Brain microvascular endothelial cell (primary cell): Measurements from ENCODE around the gene IL17RE.

ENCODE experiments used
- DNase-seq: peaks from one replicate; pipeline ENCODE4 v3.0.0-alpha.2; 2020
- H3K27ac ChIP-seq: fragments of 250-450 bp; sonication (Bioruptor Pico); 2 replicates; pipeline ENCODE4 v1.5.1; 2020; ENCODE audit warnings: mild to moderate bottlenecking, moderate library complexity
- H3K27me3 ChIP-seq: fragments of 250-450 bp; sonication (Bioruptor Pico); replicated peaks from 2 replicates; pipeline ENCODE4 v1.5.1; 2020; ENCODE audit warnings: mild to moderate bottlenecking
- H3K36me3 ChIP-seq: fragments of 250-450 bp; sonication (Bioruptor Pico); replicated peaks from 2 replicates; pipeline ENCODE4 v1.5.1; 2020; ENCODE audit warnings: mild to moderate bottlenecking
- H3K4me3 ChIP-seq: 2 replicates; pipeline ENCODE4 v1.5.1; 2011; ENCODE audit warnings: low read depth, mild to moderate bottlenecking, control low read depth, low read length, moderate library complexity
- in situ Hi-C: cut with HindIII; loops from 2 replicates; pipeline ENCODE4 v1.10.0; 2017; ENCODE audit warnings: low sequenced_read_pairs, low pct_ligation_motif_present
- TF ChIP-seq, protein P1 (sequence below): IDR thresholded peaks from 2 replicates; pipeline ENCODE4 v1.5.1; 2011; ENCODE audit warnings: low read depth, mild to moderate bottlenecking, moderate library complexity, low read length, control low read depth, inconsistent platforms; ENCODE audit errors: missing control alignments

Gene IL17RE

DNA sequence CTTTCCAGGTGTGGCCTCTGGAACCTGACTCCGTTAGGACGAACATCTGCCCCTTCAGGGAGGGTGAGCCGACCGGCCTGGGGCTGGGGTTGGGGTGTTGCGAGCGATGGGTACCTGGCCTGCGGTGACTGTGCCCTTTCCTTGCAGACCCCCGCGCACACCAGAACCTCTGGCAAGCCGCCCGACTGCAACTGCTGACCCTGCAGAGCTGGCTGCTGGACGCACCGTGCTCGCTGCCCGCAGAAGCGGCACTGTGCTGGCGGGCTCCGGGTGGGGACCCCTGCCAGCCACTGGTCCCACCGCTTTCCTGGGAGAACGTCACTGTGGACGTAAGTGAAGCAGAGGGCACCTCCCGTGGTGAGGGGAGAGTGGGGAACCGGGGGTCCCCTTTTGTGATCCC is 25.5 kb downstream of the IL17RE start:
- Histone ChIP-seq H3K27ac (no peak overlapping the region), H3K36me3 (peaks cover 4% of the 10 kb centered on the region), H3K4me3 (no peak overlapping the region), H3K27me3 (no peaks in the 10 kb centered on the region)
- TF ChIP-seq, protein P1, sequence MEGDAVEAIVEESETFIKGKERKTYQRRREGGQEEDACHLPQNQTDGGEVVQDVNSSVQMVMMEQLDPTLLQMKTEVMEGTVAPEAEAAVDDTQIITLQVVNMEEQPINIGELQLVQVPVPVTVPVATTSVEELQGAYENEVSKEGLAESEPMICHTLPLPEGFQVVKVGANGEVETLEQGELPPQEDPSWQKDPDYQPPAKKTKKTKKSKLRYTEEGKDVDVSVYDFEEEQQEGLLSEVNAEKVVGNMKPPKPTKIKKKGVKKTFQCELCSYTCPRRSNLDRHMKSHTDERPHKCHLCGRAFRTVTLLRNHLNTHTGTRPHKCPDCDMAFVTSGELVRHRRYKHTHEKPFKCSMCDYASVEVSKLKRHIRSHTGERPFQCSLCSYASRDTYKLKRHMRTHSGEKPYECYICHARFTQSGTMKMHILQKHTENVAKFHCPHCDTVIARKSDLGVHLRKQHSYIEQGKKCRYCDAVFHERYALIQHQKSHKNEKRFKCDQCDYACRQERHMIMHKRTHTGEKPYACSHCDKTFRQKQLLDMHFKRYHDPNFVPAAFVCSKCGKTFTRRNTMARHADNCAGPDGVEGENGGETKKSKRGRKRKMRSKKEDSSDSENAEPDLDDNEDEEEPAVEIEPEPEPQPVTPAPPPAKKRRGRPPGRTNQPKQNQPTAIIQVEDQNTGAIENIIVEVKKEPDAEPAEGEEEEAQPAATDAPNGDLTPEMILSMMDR = no peak
- in situ Hi-C loops = no loop called here
- no peak for DNase-seq

DNA sequence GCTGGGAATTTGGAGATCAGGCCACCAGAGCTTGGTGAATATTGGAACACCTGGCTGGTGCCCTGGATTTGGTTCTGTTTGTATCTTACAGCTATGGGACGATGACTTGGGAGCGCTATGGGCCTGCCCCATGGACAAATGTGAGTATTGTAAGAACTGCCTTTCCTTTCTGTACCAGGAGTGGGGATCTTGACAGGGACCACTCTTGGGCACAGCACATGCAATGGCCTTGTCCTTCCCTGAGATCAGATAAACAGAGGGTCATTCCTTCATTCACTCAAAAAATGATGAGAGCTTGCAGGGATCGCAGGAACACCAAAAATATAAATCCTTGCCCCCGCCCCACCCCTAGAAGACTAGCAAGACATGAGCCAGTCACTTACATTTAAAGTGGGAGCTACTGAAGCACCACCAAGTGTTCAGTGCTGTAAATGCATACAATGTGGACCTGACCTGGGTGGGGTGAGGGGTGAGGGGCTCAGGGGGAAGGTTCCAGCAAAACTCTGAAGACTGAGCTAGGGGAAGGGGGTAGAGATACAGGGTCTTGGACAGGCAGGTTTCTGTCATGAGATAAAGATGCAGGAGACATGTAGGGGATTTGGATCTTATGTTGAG is 28.3 kb downstream of the IL17RE start:
- H3K27ac ChIP-seq = no peak overlapping the region

DNA sequence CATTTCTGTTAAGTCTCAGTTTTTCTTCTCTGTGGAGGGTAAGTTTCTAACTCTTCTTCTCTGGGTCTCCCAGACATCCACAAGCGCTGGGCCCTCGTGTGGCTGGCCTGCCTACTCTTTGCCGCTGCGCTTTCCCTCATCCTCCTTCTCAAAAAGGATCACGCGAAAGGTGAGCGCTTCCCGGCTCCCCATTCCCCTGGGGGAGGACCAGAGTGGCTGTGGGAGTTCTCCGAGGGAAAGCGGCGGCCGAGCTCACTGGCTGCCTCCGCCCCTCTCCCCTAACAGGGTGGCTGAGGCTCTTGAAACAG is 29.8 kb downstream of the IL17RE start:
- TF ChIP-seq, protein P1 = no peak
- H3K36me3 ChIP-seq = peaks cover 17% of the 10 kb centered on the region

More for the DNA sequence above, 28.3 kb downstream of the IL17RE start:
- peaks cover 6% of the 10 kb centered on the region for H3K36me3 ChIP-seq
- DNase-seq = no peak
- no peaks in the 10 kb centered on the region for H3K27me3 ChIP-seq
- in situ Hi-C loops = no loop called here
- no peak overlapping the region for H3K4me3 ChIP-seq
- TF ChIP-seq, protein P1 = peak; percentile 33

DNA sequence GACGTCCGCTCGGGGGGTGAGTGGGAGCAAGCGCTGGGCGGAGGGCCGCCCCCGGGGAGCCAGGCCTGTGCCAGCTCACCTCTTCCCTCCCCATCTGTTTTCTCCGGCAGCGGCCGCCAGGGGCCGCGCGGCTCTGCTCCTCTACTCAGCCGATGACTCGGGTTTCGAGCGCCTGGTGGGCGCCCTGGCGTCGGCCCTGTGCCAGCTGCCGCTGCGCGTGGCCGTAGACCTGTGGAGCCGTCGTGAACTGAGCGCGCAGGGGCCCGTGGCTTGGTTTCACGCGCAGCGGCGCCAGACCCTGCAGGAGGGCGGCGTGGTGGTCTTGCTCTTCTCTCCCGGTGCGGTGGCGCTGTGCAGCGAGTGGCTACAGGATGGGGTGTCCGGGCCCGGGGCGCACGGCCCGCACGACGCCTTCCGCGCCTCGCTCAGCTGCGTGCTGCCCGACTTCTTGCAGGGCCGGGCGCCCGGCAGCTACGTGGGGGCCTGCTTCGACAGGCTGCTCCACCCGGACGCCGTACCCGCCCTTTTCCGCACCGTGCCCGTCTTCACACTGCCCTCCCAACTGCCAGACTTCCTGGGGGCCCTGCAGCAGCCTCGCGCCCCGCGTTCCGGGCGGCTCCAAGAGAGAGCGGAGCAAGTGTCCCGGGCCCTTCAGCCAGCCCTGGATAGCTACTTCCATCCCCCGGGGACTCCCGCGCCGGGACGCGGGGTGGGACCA is 30.4 kb downstream of the IL17RE start:
- Histone ChIP-seq H3K27me3 (no peaks in the 10 kb centered on the region), H3K27ac (peak overlapping the region; percentile 99), H3K4me3 (peak overlapping the region; percentile 73), H3K36me3 (peaks cover 22% of the 10 kb centered on the region)
- in situ Hi-C loops = no loop called here
- TF ChIP-seq, protein P1 = peak; percentile 78
- peak; percentile 82 for DNase-seq

More for the DNA sequence above, 29.8 kb downstream of the IL17RE start:
- in situ Hi-C loops = no loop called here
- peak overlapping the region; percentile 73 for H3K4me3 ChIP-seq
- DNase-seq = no peak
- H3K27ac ChIP-seq = peak overlapping the region; percentile 99
- no peaks in the 10 kb centered on the region for H3K27me3 ChIP-seq

DNA sequence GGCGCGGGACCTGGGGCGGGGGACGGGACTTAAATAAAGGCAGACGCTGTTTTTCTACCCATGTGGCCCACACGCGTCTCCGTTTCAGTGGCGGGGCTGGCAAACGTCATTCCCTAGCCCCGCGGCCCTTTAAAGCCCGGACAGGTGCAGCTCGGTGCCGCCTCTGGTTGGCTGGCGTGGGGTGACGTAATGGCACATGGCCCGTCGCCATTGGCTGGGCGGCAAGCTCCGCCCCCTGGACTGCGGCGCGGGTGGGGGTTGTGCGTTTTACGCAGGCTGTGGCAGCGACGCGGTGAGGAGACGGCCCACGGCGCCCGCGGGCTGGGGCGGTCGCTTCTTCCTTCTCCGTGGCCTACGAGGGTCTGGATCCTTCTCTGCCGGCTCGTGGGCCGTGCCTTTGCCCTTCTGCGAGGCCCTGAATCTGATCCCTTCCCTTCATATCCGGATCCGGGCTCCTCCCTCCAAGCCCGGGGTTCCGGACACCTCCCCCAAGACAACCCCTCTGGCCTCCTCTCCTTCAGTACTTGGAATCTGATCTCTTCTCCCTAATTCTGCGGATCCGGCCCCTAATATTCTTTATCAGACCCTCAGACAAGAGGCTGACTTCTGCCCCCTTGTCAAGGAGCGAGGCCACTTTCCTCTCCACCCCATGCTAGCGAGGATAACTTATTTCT is 31.1 kb downstream of the IL17RE start, which contains the start of gene CRELD1:
CRELD1 (plus strand) TSS at position 274 of the 674 bp plus-strand sequence. CDS start 605 bp downstream, outside the sequence.
- Histone ChIP-seq H3K27ac (peak within 1 kb of the TSS; percentile 99), H3K36me3 (peaks cover 26% of the 10 kb centered on the region), H3K27me3 (no peaks in the 10 kb centered on the region), H3K4me3 (peak within 1 kb of the TSS; percentile 73)
- TF ChIP-seq, protein P1 = no peak
- peak; percentile 95 for DNase-seq
- in situ Hi-C loops = no loop called here
